Measurements from ENCODE around the gene GJC2. TPM values are rescaled to one million over a fixed set of nuclear protein-coding genes. Genes with fewer than 3 reads are reported as not detected.
"Not testable (repeated sequence)": the region's sequence is repeated elsewhere in the genome, so short reads cannot be mapped to it uniquely, and the experiment has no call there.

GJC2 gene
- polyA plus RNA-seq, 2 of the 4 experiments (the other 2 are of a cell fraction): 0.09 to 0.48 TPM

DNA sequence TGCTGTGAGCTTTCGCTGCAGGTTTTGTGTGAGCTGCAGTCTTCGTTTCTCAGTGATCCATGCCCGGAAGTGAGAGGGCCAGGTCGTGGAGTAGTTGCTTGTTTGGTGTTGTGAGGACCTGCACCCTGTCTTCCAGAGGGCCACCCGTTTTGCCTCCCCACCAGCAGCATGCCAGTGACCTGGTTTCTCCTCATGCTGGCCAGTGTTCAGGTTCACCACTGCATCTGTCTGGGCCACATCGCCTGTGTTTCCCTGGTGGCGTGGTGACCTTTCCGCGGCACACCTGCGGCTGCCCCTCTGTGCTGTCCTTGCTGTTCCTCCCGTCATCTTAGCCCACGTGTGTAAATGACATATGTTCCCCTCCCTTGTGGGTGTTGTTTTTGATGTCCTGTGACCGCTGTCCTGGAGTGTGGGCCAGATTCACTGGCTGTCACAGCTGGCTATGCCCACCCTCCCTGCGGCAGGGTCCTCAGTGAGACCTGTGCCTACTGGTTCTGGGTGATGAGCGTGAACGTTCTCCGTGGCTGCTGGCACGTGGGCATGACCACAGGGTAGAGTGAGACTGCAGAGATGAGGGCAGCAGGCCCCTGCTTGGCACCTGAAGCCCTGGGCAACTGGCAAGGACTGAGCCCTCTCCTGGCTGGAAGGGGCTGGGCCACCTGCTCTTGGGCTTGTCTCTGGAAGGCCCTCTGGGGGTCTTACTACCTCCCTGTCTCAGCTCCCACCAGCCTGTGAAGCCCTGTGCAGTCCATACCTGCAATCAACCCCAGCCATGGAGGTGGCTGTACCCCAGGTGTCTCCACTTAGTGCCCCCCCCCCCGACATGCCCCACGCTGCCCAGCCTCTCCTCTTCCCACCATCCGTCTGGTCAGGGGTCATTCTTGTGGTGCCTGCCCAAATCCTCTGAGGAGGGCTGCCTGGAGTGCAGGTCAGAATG lies 23.1 kb downstream of the GJC2 start:
- 0 out of 3 replicates have a peak, but pooled peaks cover 4% of the 10 kb centered on the region for H3K4me1 ChIP-seq
- H3K27ac ChIP-seq: no peak overlapping the region
- H3K9me3 ChIP-seq: no peaks in the 10 kb centered on the region
- H3K4me3 ChIP-seq: no peak overlapping the region
- 88% methylated on average over 17 of the region's 21 CpGs for WGBS (ENCODE audit: missing lambda C conversion rate)
- DNase-seq (ENCODE audit: low read depth in 1 of 2, low spot score in 1 of 2) (no peak), FAIRE-seq (no peak), ATAC-seq (no peak)
- no peak overlapping the region; the same call in 2 of the 3 replicates for H3K4me2 ChIP-seq
- CTCF ChIA-PET: interaction anchor here (0.5 to 2.1 kb wide), 2 partner anchors 173 to 1064 kb away, joined by 3 to 6 read pairs; no protein-coding TSS in a partner anchor
- POLR2A ChIA-PET: no interaction called here
- no peak for TF ChIP-seq TP53 (CRISPR knock-in tag; IDR thresholded peaks at IDR 0.05)
- TF ChIP-seq ZSCAN20 (CRISPR knock-in tag; IDR thresholded peaks at IDR 0.05): no peak
- no peak for TF ChIP-seq HOXA7 (CRISPR knock-in tag; IDR thresholded peaks at IDR 0.05)
- no peak for TF ChIP-seq MYC (IDR thresholded peaks at IDR 0.05; ENCODE audit: borderline replicate concordance, low read length)
- no peak for TF ChIP-seq CHD2 (IDR thresholded peaks at IDR 0.05; ENCODE audit: low read length, partially characterized antibody)
- TF ChIP-seq POLR2AphosphoS2 (conservative IDR thresholded peaks at IDR 0.05; ENCODE audit: low read length): no peak
- TF ChIP-seq MAZ (IDR thresholded peaks at IDR 0.05; ENCODE audit: borderline replicate concordance, low read depth, low read length): no peak
- no peak for TF ChIP-seq CHD4 (IDR thresholded peaks at IDR 0.05; ENCODE audit: borderline replicate concordance)
- TF ChIP-seq, protein P1, sequence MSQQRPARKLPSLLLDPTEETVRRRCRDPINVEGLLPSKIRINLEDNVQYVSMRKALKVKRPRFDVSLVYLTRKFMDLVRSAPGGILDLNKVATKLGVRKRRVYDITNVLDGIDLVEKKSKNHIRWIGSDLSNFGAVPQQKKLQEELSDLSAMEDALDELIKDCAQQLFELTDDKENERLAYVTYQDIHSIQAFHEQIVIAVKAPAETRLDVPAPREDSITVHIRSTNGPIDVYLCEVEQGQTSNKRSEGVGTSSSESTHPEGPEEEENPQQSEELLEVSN (IDR thresholded peaks at IDR 0.05; ENCODE audit: borderline replicate concordance, low read depth): no peak
- no peak for TF ChIP-seq MAX (IDR thresholded peaks at IDR 0.05)
- TF ChIP-seq, protein P2, sequence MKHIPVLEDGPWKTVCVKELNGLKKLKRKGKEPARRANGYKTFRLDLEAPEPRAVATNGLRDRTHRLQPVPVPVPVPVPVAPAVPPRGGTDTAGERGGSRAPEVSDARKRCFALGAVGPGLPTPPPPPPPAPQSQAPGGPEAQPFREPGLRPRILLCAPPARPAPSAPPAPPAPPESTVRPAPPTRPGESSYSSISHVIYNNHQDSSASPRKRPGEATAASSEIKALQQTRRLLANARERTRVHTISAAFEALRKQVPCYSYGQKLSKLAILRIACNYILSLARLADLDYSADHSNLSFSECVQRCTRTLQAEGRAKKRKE (CRISPR knock-in tag; IDR thresholded peaks at IDR 0.05; ENCODE audit: low read depth): no peak
- no peak for TF ChIP-seq HEYL (CRISPR knock-in tag; IDR thresholded peaks at IDR 0.05)
- TF ChIP-seq KDM1A (IDR thresholded peaks at IDR 0.05; ENCODE audit: low read depth): no peak
- no peak for TF ChIP-seq EHF (CRISPR knock-in tag; IDR thresholded peaks at IDR 0.05)
- no peak for TF ChIP-seq POLR2A (IDR thresholded peaks at IDR 0.05; ENCODE audit: low read length)
- TF ChIP-seq JUN (IDR thresholded peaks at IDR 0.05): no peak
- no peak for TF ChIP-seq JUNB (IDR thresholded peaks at IDR 0.05)
- no peak for TF ChIP-seq RCOR1 (IDR thresholded peaks at IDR 0.05; ENCODE audit: low read depth, low read length)
- TF ChIP-seq HOXB13 (CRISPR knock-in tag; IDR thresholded peaks at IDR 0.05; ENCODE audit: low read depth): no peak

- H3K4me3 ChIP-seq: not testable (repeated sequence)
Measured at GRCh38 chr1:228173528-228174481, 24.1 kb downstream of the GJC2 start.

More at GRCh38 chr1:228173528-228174481, 24.1 kb downstream of the GJC2 start:
- 77% methylated on average over 5 of the region's 69 CpGs for WGBS (ENCODE audit: missing lambda C conversion rate)
- peak; percentile 42 to 74; a peak in 5 of 6 replicates for ATAC-seq
- peak overlapping the region; percentile 44; the same call in 2 of the 3 replicates for H3K4me2 ChIP-seq
- CTCF ChIA-PET: interaction anchor here (1.3 to 2.1 kb wide), 2 partner anchors 8 to 174 kb away, joined by 6 to 7 read pairs; partner anchors contain the start of gene IBA57
- H3K27ac ChIP-seq: peak overlapping the region in 1 of 2 experiments; percentile 19; a peak in 1 of 6 replicates
- H3K9me3 ChIP-seq, FAIRE-seq, H3K4me1 ChIP-seq: not testable (repeated sequence)
- DNase-seq (ENCODE audit: low read depth in 1 of 2, low spot score in 1 of 2): peak; percentile 38 to 39
- POLR2A ChIA-PET: interaction anchor here (1.6 kb wide), 1 partner anchor 8 kb away, joined by 10 read pairs; the partner anchor contains the start of gene IBA57

All from A549 (cell line).